Astrocyte (in vitro differentiated cells and primary cell): ENCODE results near the gene ECSIT. TPM values are rescaled to one million over a fixed set of nuclear protein-coding genes. Genes with fewer than 3 reads are reported as not detected.

Source experiments
- DNase-seq: peaks from one replicate; pipeline ENCODE4 v3.0.0-alpha.2; 2010; ENCODE audit warnings: low read depth
- FAIRE-seq: peaks from 2 replicates; lab custom pipeline; 2011; peaks lifted over from hg19 to GRCh38; lab: Jason Lieb, UNC
- H2AFZ ChIP-seq: 2 replicates; pipeline ENCODE4 v1.6.0; 2012; ENCODE audit warnings: low read depth, low read length, inconsistent platforms
- H3K27ac ChIP-seq: 2 replicates; pipeline ENCODE4 v1.5.1; 2011; ENCODE audit warnings: low read depth, low read length, inconsistent platforms
- H3K27me3 ChIP-seq: 2 replicates; pipeline ENCODE4 v1.6.0; 2011; ENCODE audit warnings: low read length, inconsistent platforms; ENCODE audit not compliant: insufficient read depth
- H3K36me3 ChIP-seq: 2 replicates; pipeline ENCODE4 v1.5.1; 2011; ENCODE audit warnings: low read length, inconsistent platforms; ENCODE audit not compliant: insufficient read depth
- H3K4me1 ChIP-seq: 2 replicates; pipeline ENCODE4 v1.5.1; 2011; ENCODE audit warnings: low read length, inconsistent platforms; ENCODE audit not compliant: insufficient read depth
- H3K4me2 ChIP-seq: 2 replicates; pipeline ENCODE4 v1.6.0; 2012; ENCODE audit warnings: low read length, inconsistent platforms
- H3K4me3 ChIP-seq: 2 replicates; pipeline ENCODE4 v1.5.1; 2011; ENCODE audit warnings: low read depth, mild to moderate bottlenecking, low read length, inconsistent platforms; ENCODE audit not compliant: insufficient read depth
- H3K79me2 ChIP-seq: 2 replicates; pipeline ENCODE4 v1.6.0; 2012; ENCODE audit warnings: mild to moderate bottlenecking, low read length, inconsistent platforms; ENCODE audit not compliant: insufficient read depth
- H3K9ac ChIP-seq: 2 replicates; pipeline ENCODE4 v1.6.0; 2012; ENCODE audit warnings: mild to moderate bottlenecking, low read length, inconsistent platforms
- H3K9me3 ChIP-seq: 2 replicates; pipeline ENCODE4 v1.5.1; 2012; ENCODE audit warnings: low read depth, mild to moderate bottlenecking, low read length, inconsistent platforms; ENCODE audit not compliant: insufficient read depth
- H4K20me1 ChIP-seq: 2 replicates; pipeline ENCODE4 v1.6.0; 2012; ENCODE audit warnings: low read length, inconsistent platforms; ENCODE audit not compliant: insufficient read depth
- H3K27ac Mint-ChIP-seq: one replicate; pipeline ENCODE4 v1.8.0; 2021; ENCODE audit warnings: mild to moderate bottlenecking, mixed read lengths; ENCODE audit not compliant: unreplicated experiment
- H3K27me3 Mint-ChIP-seq: one replicate; pipeline ENCODE4 v1.8.0; 2021; ENCODE audit warnings: low read depth, mixed read lengths; ENCODE audit not compliant: unreplicated experiment
- H3K36me3 Mint-ChIP-seq: one replicate; pipeline ENCODE4 v1.8.0; 2021; ENCODE audit warnings: low read depth, mixed read lengths; ENCODE audit not compliant: unreplicated experiment
- H3K4me1 Mint-ChIP-seq: one replicate; pipeline ENCODE4 v1.8.0; 2021; ENCODE audit warnings: low read depth, mixed read lengths; ENCODE audit not compliant: unreplicated experiment
- H3K4me3 Mint-ChIP-seq: one replicate; pipeline ENCODE4 v1.8.0; 2021; ENCODE audit warnings: mild to moderate bottlenecking, moderate library complexity, mixed read lengths; ENCODE audit not compliant: unreplicated experiment
- H3K9me3 Mint-ChIP-seq: one replicate; pipeline ENCODE4 v1.8.0; 2021; ENCODE audit warnings: mild to moderate bottlenecking, mixed read lengths; ENCODE audit not compliant: unreplicated experiment
- EZH2 ChIP-seq: IDR thresholded peaks from 2 replicates; pipeline ENCODE4 v1.6.1; 2012; ENCODE audit warnings: mild to moderate bottlenecking, low read length, inconsistent platforms; ENCODE audit not compliant: insufficient read depth
- microRNA-seq: library from miRNA; unstranded; fragments of <30 nt; microRNA quantifications from one replicate; pipeline ENCODE4 v1.2.0, GENCODE V29; 2020
- total RNA-seq: library from RNA; stranded (reverse); gene quantifications from 2 replicates; pipeline ENCODE4 v1.2.1, GENCODE V29; 2021
- TF ChIP-seq, protein P1 (sequence below): IDR thresholded peaks from 2 replicates; pipeline ENCODE4 v1.5.1; 2011; ENCODE audit warnings: low read depth, mild to moderate bottlenecking, inconsistent platforms, low read length, moderate library complexity; ENCODE audit not compliant: insufficient read depth

ECSIT gene
- total RNA-seq, 1 donor from 2014 or later, result 21.9 TPM

DNA sequence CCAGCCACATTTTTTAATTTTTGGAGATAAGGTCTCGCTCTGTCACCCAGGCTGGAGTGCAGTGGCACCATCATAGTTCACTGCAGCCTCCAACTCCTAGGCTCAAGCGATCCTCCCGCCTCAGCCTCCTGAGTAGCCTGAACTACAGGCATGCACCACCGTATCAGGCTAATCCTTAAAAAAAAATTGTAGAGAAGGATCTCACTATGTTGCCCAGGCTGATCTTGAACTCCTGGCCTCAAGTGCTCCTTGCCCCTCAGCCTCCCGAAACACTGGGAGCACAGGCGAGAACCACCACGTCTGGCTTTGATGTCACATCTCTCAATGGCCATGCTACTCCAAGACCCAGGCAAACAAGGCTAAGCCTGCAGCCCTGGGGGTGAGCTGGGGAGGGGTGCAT, 72.3 kb downstream of the ECSIT start:
- H3K27ac ChIP-seq, result no peak overlapping the region
- H3K4me3 Mint-ChIP-seq, result no peak overlapping the region
- TF ChIP-seq, protein P1, sequence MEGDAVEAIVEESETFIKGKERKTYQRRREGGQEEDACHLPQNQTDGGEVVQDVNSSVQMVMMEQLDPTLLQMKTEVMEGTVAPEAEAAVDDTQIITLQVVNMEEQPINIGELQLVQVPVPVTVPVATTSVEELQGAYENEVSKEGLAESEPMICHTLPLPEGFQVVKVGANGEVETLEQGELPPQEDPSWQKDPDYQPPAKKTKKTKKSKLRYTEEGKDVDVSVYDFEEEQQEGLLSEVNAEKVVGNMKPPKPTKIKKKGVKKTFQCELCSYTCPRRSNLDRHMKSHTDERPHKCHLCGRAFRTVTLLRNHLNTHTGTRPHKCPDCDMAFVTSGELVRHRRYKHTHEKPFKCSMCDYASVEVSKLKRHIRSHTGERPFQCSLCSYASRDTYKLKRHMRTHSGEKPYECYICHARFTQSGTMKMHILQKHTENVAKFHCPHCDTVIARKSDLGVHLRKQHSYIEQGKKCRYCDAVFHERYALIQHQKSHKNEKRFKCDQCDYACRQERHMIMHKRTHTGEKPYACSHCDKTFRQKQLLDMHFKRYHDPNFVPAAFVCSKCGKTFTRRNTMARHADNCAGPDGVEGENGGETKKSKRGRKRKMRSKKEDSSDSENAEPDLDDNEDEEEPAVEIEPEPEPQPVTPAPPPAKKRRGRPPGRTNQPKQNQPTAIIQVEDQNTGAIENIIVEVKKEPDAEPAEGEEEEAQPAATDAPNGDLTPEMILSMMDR, result no peak
- TF ChIP-seq EZH2, result no peak
- no peaks in the 10 kb centered on the region for H4K20me1 ChIP-seq
- no peaks in the 10 kb centered on the region for H3K36me3 ChIP-seq
- no peaks in the 10 kb centered on the region for H3K27me3 ChIP-seq
- no peak overlapping the region for H3K9ac ChIP-seq
- H3K27me3 Mint-ChIP-seq, result peaks cover 15% of the 10 kb centered on the region
- H3K4me2 ChIP-seq, result no peak overlapping the region
- H3K79me2 ChIP-seq, result no peaks in the 10 kb centered on the region
- no peaks in the 10 kb centered on the region for H3K4me1 ChIP-seq
- no peaks in the 10 kb centered on the region for H3K36me3 Mint-ChIP-seq
- H3K4me3 ChIP-seq, result no peak overlapping the region
- peaks cover 3% of the 10 kb centered on the region for H3K9me3 Mint-ChIP-seq
- DNase-seq (no peak), FAIRE-seq (no peak)
- H3K9me3 ChIP-seq, result no peaks in the 10 kb centered on the region
- no peak overlapping the region for H2AFZ ChIP-seq
- no peak overlapping the region for H3K27ac Mint-ChIP-seq
- H3K4me1 Mint-ChIP-seq, result peaks cover 2% of the 10 kb centered on the region

Small RNA genes within 50 kb of the gene (microRNA-seq; reads per million reads assigned to microRNA genes)
- gene MIR7974, result not detected

Other genes with a start within 250 kb of the ECSIT start
- gene TSPAN16, start 233.0 kb downstream of the ECSIT start, total RNA-seq, result not detected in 2 replicates
- 8.0 and 14.4 TPM in 2 replicates for gene RAB3D, start 189.5 kb downstream of the ECSIT start, total RNA-seq
- gene TMEM205, start 182.9 kb downstream of the ECSIT start, total RNA-seq, result 45.0 and 46.0 TPM in 2 replicates
- 11.8 and 14.8 TPM in 2 replicates for gene CCDC159, start 182.6 kb downstream of the ECSIT start, total RNA-seq
- gene PLPPR2, start 173.7 kb downstream of the ECSIT start, total RNA-seq, result 37.8 and 46.6 TPM in 2 replicates
- 1.7 and 1.8 TPM in 2 replicates for gene SWSAP1, start 154.5 kb downstream of the ECSIT start, total RNA-seq
- gene EPOR, start 144.8 kb downstream of the ECSIT start, total RNA-seq, result 4.4 and 4.7 TPM in 2 replicates
- gene RGL3, start 109.8 kb downstream of the ECSIT start, total RNA-seq, result 1.3 and 3.6 TPM in 2 replicates
- gene ODAD3, start 94.0 kb downstream of the ECSIT start, total RNA-seq, result 0.62 and 0.66 TPM in 2 replicates
- gene PRKCSH, start 93.5 kb downstream of the ECSIT start, total RNA-seq, result 405 and 431 TPM in 2 replicates
- not detected in 2 replicates for gene ELAVL3, start 48.1 kb downstream of the ECSIT start, total RNA-seq
- 5.5 and 7.6 TPM in 2 replicates for gene ZNF653, start 23.3 kb downstream of the ECSIT start, total RNA-seq
- 201 and 236 TPM in 2 replicates for gene CNN1, start 9.7 kb upstream of the ECSIT start, total RNA-seq
- gene ELOF1, start 30.1 kb upstream of the ECSIT start, total RNA-seq, result 75.7 and 78.8 TPM in 2 replicates
- not detected in 2 replicates for gene ACP5, start 48.5 kb upstream of the ECSIT start, total RNA-seq
- gene ZNF627, start 68.3 kb upstream of the ECSIT start, total RNA-seq, result 20.4 and 20.5 TPM in 2 replicates
- gene ZNF823, start 209.8 kb upstream of the ECSIT start, total RNA-seq, result 2.2 and 5.4 TPM in 2 replicates
- not detected in 2 replicates for gene ZNF441, start 237.9 kb upstream of the ECSIT start, total RNA-seq